Loucy (cell line): ENCODE results near the gene ACP1.

Experiments
- H2AFZ ChIP-seq: fragments of 200-600 bp; sonication (generic); 2 replicates; pipeline ENCODE4 v1.6.0; 2016; ENCODE audit warnings: antibody characterized with exemption, mild to moderate bottlenecking, low read length, moderate library complexity
- H3F3A ChIP-seq: fragments of 200-600 bp; 2 replicates; pipeline ENCODE4 v1.6.0; 2016; ENCODE audit warnings: antibody characterized with exemption, low read depth, mild to moderate bottlenecking
- H3K27me3 ChIP-seq: fragments of 200-600 bp; sonication (generic); 2 replicates; pipeline ENCODE4 v1.6.1; 2014; ENCODE audit warnings: low read length, mild to moderate bottlenecking; ENCODE audit not compliant: insufficient read depth, poor library complexity, severe bottlenecking
- H3K36me3 ChIP-seq: fragments of 200-600 bp; sonication (generic); 2 replicates; pipeline ENCODE4 v1.6.1; 2016; ENCODE audit warnings: low read length; ENCODE audit not compliant: insufficient read depth
- H3K4me1 ChIP-seq: fragments of 200-600 bp; sonication (generic); 2 replicates; pipeline ENCODE4 v1.5.1; 2014; ENCODE audit warnings: low read length, mild to moderate bottlenecking; ENCODE audit not compliant: insufficient read depth, poor library complexity, severe bottlenecking
- H3K4me2 ChIP-seq: fragments of 200-600 bp; sonication (generic); 2 replicates; pipeline ENCODE4 v1.6.0; 2014; ENCODE audit warnings: antibody characterized with exemption, low read length, low read depth, mild to moderate bottlenecking; ENCODE audit not compliant: poor library complexity, severe bottlenecking
- H3K4me3 ChIP-seq: fragments of 200-600 bp; sonication (generic); 2 replicates; pipeline ENCODE4 v1.5.1; 2014; ENCODE audit warnings: low read length, mild to moderate bottlenecking, mixed read lengths; ENCODE audit not compliant: poor library complexity, severe bottlenecking
- H3K79me2 ChIP-seq: fragments of 200-600 bp; sonication (generic); 2 replicates; pipeline ENCODE4 v1.6.1; 2014; ENCODE audit warnings: low read length; ENCODE audit not compliant: insufficient read depth
- H3K9ac ChIP-seq: fragments of 200-600 bp; sonication (generic); 2 replicates; pipeline ENCODE4 v1.6.0; 2014; ENCODE audit warnings: mild to moderate bottlenecking, low read depth, low read length, moderate library complexity; ENCODE audit not compliant: poor library complexity, severe bottlenecking
- H3K9me2 ChIP-seq: fragments of 200-600 bp; sonication (generic); replicated peaks from 2 replicates; pipeline ENCODE4 v1.6.1; 2016; ENCODE audit warnings: low read depth, low read length, mixed read lengths
- H3K9me3 ChIP-seq: fragments of 200-600 bp; sonication (generic); 2 replicates; pipeline ENCODE4 v1.6.1; 2014; ENCODE audit warnings: mild to moderate bottlenecking, antibody characterized with exemption, low read length, low read depth; ENCODE audit not compliant: insufficient read depth
- H4K20me1 ChIP-seq: fragments of 200-600 bp; sonication (generic); 2 replicates; pipeline ENCODE4 v1.6.0; 2014; ENCODE audit warnings: antibody characterized with exemption, low read length, mild to moderate bottlenecking; ENCODE audit not compliant: insufficient read depth, poor library complexity, severe bottlenecking
- CTCF ChIP-seq: fragments of 200-600 bp; sonication (generic); conservative IDR thresholded peaks from 2 replicates; pipeline ENCODE4 v1.5.1; 2014; ENCODE audit warnings: mild to moderate bottlenecking, antibody characterized with exemption, low read length
- EZH2phosphoT487 ChIP-seq: fragments of 200-600 bp; IDR thresholded peaks from 2 replicates; pipeline ENCODE4 v1.6.1; 2018; ENCODE audit warnings: antibody characterized with exemption, mild to moderate bottlenecking, moderate library complexity, borderline replicate concordance

Gene ACP1

GRCh38 chr2:264493-265468 lies at the start of gene ACP1:
TSS of gene ACP1 (plus strand) at chr2:264947. CDS start at chr2:264965, 18 bp downstream.
- Histone ChIP-seq H4K20me1 (peaks cover 49% of the 10 kb centered on the region), H3K79me2 (peaks cover 61% of the 10 kb centered on the region)
- TF ChIP-seq EZH2phosphoT487 (no peak), CTCF (no peak)

GRCh38 chr2:216068-216467 lies 48.7 kb upstream of the ACP1 start:
- Histone ChIP-seq H3K4me3 (no peak overlapping the region), H3K9ac (no peak overlapping the region), H4K20me1 (no peaks in the 10 kb centered on the region), H3K27me3 (no peaks in the 10 kb centered on the region), H3K4me2 (no peak overlapping the region), H3K79me2 (no peaks in the 10 kb centered on the region), H3K4me1 (no peaks in the 10 kb centered on the region), H2AFZ (no peak overlapping the region), H3K9me3 (peaks cover 3% of the 10 kb centered on the region; the same call in 1 of the 2 replicates), H3F3A (no peaks in the 10 kb centered on the region), H3K36me3 (no peaks in the 10 kb centered on the region), H3K9me2 (no peaks in the 10 kb centered on the region)
- TF ChIP-seq EZH2phosphoT487 (no peak), CTCF (no peak)

More at GRCh38 chr2:264493-265468, at the start of gene ACP1:
- Histone ChIP-seq H3K4me2 (peak within 1 kb of the TSS; percentile 98), H3K9me2 (no peaks in the 10 kb centered on the region), H3F3A (no peaks in the 10 kb centered on the region), H3K27me3 (no peaks in the 10 kb centered on the region), H3K9me3 (no peaks in the 10 kb centered on the region), H2AFZ (peak within 1 kb of the TSS; percentile 85), H3K4me1 (peaks cover 67% of the 10 kb centered on the region), H3K36me3 (no peaks in the 10 kb centered on the region), H3K9ac (peak within 1 kb of the TSS; percentile 97), H3K4me3 (peak within 1 kb of the TSS; percentile 100)

- Histone ChIP-seq H3K36me3 (no peaks in the 10 kb centered on the region), H3K4me3 (no peak overlapping the region), H4K20me1 (no peaks in the 10 kb centered on the region), H3K9me2 (no peaks in the 10 kb centered on the region), H3K4me1 (peaks cover 5% of the 10 kb centered on the region), H3K4me2 (no peak overlapping the region), H3F3A (no peaks in the 10 kb centered on the region), H3K9me3 (no peaks in the 10 kb centered on the region), H2AFZ (no peak overlapping the region), H3K27me3 (no peaks in the 10 kb centered on the region), H3K79me2 (no peaks in the 10 kb centered on the region), H3K9ac (no peak overlapping the region)
- no peak for TF ChIP-seq CTCF
- no peak for TF ChIP-seq EZH2phosphoT487
These were observed 41.3 kb upstream of the ACP1 start for GRCh38 chr2:223451-223850.
